ENCODE measurements around the gene SPATS1. TPM values are rescaled to one million over a fixed set of nuclear protein-coding genes. Genes with fewer than 3 reads are reported as not detected.
A peak's percentile ranks its signal among the peaks of the same experiment; 100 is the strongest.
"Not testable (repeated sequence)": the region's sequence is repeated elsewhere in the genome, so short reads cannot be mapped to it uniquely, and the experiment has no call there.

SPATS1 gene
- total RNA-seq, 2 donors from 2014 or later = not detected

GRCh38 chr6:44339301-44339700 is 3.1 kb upstream of the SPATS1 start:
- peaks cover 5% of the 10 kb centered on the region for H3K4me1 Mint-ChIP-seq (ENCODE audit: low read depth)
- ATAC-seq (replicated peaks in 1 of 2) = no peak

GRCh38 chr6:44339763-44340625 is 2.5 kb upstream of the SPATS1 start:
- DNase-seq (peak; percentile 18 to 34), ATAC-seq (replicated peaks in 1 of 2) (peak; percentile 86 to 87)
- no peak overlapping the region for H3K27ac Mint-ChIP-seq
- H3K4me3 Mint-ChIP-seq = no peak overlapping the region
- peaks cover 5% of the 10 kb centered on the region for H3K4me1 Mint-ChIP-seq (ENCODE audit: low read depth)
- H3K27me3 Mint-ChIP-seq (ENCODE audit: low read depth) = peaks cover 53% of the 10 kb centered on the region
- no peaks in the 10 kb centered on the region for H3K9me3 Mint-ChIP-seq
- no peaks in the 10 kb centered on the region for H3K36me3 Mint-ChIP-seq (ENCODE audit: insufficient read depth in 2 of 2)

More at GRCh38 chr6:44339301-44339700, 3.1 kb upstream of the SPATS1 start:
- Mint-ChIP-seq H3K27me3 (ENCODE audit: low read depth) (peaks cover 46% of the 10 kb centered on the region), H3K36me3 (ENCODE audit: insufficient read depth in 2 of 2) (no peaks in the 10 kb centered on the region), H3K4me3 (no peak overlapping the region), H3K9me3 (no peaks in the 10 kb centered on the region), H3K27ac (no peak overlapping the region)
- DNase-seq = no peak

- no peaks in the 10 kb centered on the region for H3K9me3 Mint-ChIP-seq
- no peak overlapping the region for H3K27ac Mint-ChIP-seq
- H3K4me1 Mint-ChIP-seq (ENCODE audit: low read depth) = peaks cover 5% of the 10 kb centered on the region
- peaks cover 56% of the 10 kb centered on the region for H3K27me3 Mint-ChIP-seq (ENCODE audit: low read depth)
- ATAC-seq (replicated peaks in 1 of 2) = no peak
- DNase-seq = no peak
- no peak overlapping the region for H3K4me3 Mint-ChIP-seq
- H3K36me3 Mint-ChIP-seq (ENCODE audit: insufficient read depth in 2 of 2) = no peaks in the 10 kb centered on the region
Observed at GRCh38 chr6:44341095-44341890, 1.2 kb upstream of the SPATS1 start.

- no peak overlapping the region for H3K4me3 Mint-ChIP-seq
- no peak overlapping the region for H3K27ac Mint-ChIP-seq
- no peaks in the 10 kb centered on the region for H3K36me3 Mint-ChIP-seq (ENCODE audit: insufficient read depth in 2 of 2)
Observed at GRCh38 chr6:44342052-44342451, 398 bp upstream of the SPATS1 start.

GRCh38 chr6:44346818-44347217 is 4.4 kb downstream of the SPATS1 start:
- not testable (repeated sequence) for H3K4me1 Mint-ChIP-seq (ENCODE audit: low read depth); ATAC-seq (replicated peaks in 1 of 2); DNase-seq; H3K4me3 Mint-ChIP-seq; H3K9me3 Mint-ChIP-seq; H3K36me3 Mint-ChIP-seq (ENCODE audit: insufficient read depth in 2 of 2); H3K27ac Mint-ChIP-seq
- H3K27me3 Mint-ChIP-seq (ENCODE audit: low read depth) = peaks cover 39% of the 10 kb centered on the region

More at GRCh38 chr6:44342052-44342451, 398 bp upstream of the SPATS1 start:
- ATAC-seq (replicated peaks in 1 of 2) (no peak), DNase-seq (no peak)
- no peaks in the 10 kb centered on the region for H3K9me3 Mint-ChIP-seq
- peaks cover 52% of the 10 kb centered on the region for H3K27me3 Mint-ChIP-seq (ENCODE audit: low read depth)
- peaks cover 5% of the 10 kb centered on the region for H3K4me1 Mint-ChIP-seq (ENCODE audit: low read depth)

GRCh38 chr6:44349904-44350649 is 7.6 kb downstream of the SPATS1 start:
- Mint-ChIP-seq H3K27me3 (ENCODE audit: low read depth) (peaks cover 6% of the 10 kb centered on the region), H3K9me3 (no peaks in the 10 kb centered on the region)

GRCh38 chr6:44350650-44350994 is 8.2 kb downstream of the SPATS1 start:
- H3K4me3 Mint-ChIP-seq; H3K27ac Mint-ChIP-seq; ATAC-seq (replicated peaks in 1 of 2); DNase-seq; H3K36me3 Mint-ChIP-seq (ENCODE audit: insufficient read depth in 2 of 2); H3K9me3 Mint-ChIP-seq; H3K4me1 Mint-ChIP-seq (ENCODE audit: low read depth); H3K27me3 Mint-ChIP-seq (ENCODE audit: low read depth): not testable (repeated sequence)

More at GRCh38 chr6:44349904-44350649, 7.6 kb downstream of the SPATS1 start:
- ATAC-seq (replicated peaks in 1 of 2) (no peak), DNase-seq (no peak)
- no peaks in the 10 kb centered on the region for H3K36me3 Mint-ChIP-seq (ENCODE audit: insufficient read depth in 2 of 2)
- H3K4me1 Mint-ChIP-seq (ENCODE audit: low read depth) = no peaks in the 10 kb centered on the region
- H3K4me3 Mint-ChIP-seq = no peak overlapping the region
- H3K27ac Mint-ChIP-seq = no peak overlapping the region

- no peak for ATAC-seq (replicated peaks in 1 of 2)
- peaks cover 15% of the 10 kb centered on the region for H3K27me3 Mint-ChIP-seq (ENCODE audit: low read depth)
- no peak for DNase-seq
Observed at GRCh38 chr6:44352259-44352658, 9.8 kb downstream of the SPATS1 start.

GRCh38 chr6:44353336-44353735 is 10.9 kb downstream of the SPATS1 start:
- no peak overlapping the region for H3K4me3 Mint-ChIP-seq
- no peak overlapping the region for H3K27ac Mint-ChIP-seq
- H3K9me3 Mint-ChIP-seq = peaks cover 0 to 6% of the 10 kb centered on the region in 2 donors
- H3K36me3 Mint-ChIP-seq (ENCODE audit: insufficient read depth in 2 of 2) = peaks cover 0 to 3% of the 10 kb centered on the region in 2 donors
- no peaks in the 10 kb centered on the region for H3K4me1 Mint-ChIP-seq (ENCODE audit: low read depth)
- DNase-seq = no peak
- ATAC-seq (replicated peaks in 1 of 2) = no peak
- peaks cover 26% of the 10 kb centered on the region for H3K27me3 Mint-ChIP-seq (ENCODE audit: low read depth)

More at GRCh38 chr6:44352259-44352658, 9.8 kb downstream of the SPATS1 start:
- Mint-ChIP-seq H3K4me1 (ENCODE audit: low read depth) (no peaks in the 10 kb centered on the region), H3K27ac (no peak overlapping the region), H3K36me3 (ENCODE audit: insufficient read depth in 2 of 2) (peaks cover 0 to 3% of the 10 kb centered on the region in 2 donors), H3K4me3 (no peak overlapping the region), H3K9me3 (peaks cover 0 to 6% of the 10 kb centered on the region in 2 donors)

GRCh38 chr6:44355640-44356039 is 13.2 kb downstream of the SPATS1 start:
- ATAC-seq (replicated peaks in 1 of 2) = no peak
- H3K27me3 Mint-ChIP-seq (ENCODE audit: low read depth) = peaks cover 31% of the 10 kb centered on the region
- no peak overlapping the region for H3K27ac Mint-ChIP-seq
- H3K36me3 Mint-ChIP-seq (ENCODE audit: insufficient read depth in 2 of 2) = peaks cover 0 to 3% of the 10 kb centered on the region in 2 donors
- H3K4me1 Mint-ChIP-seq (ENCODE audit: low read depth) = no peaks in the 10 kb centered on the region
- no peak overlapping the region for H3K4me3 Mint-ChIP-seq
- DNase-seq = no peak
- H3K9me3 Mint-ChIP-seq = peaks cover 0 to 6% of the 10 kb centered on the region in 2 donors

- peaks cover 0 to 6% of the 10 kb centered on the region in 2 donors for H3K9me3 Mint-ChIP-seq
- peaks cover 31% of the 10 kb centered on the region for H3K27me3 Mint-ChIP-seq (ENCODE audit: low read depth)
- no peak overlapping the region for H3K4me3 Mint-ChIP-seq
- ATAC-seq (replicated peaks in 1 of 2) (no peak), DNase-seq (no peak)
- no peak overlapping the region for H3K27ac Mint-ChIP-seq
- no peaks in the 10 kb centered on the region for H3K4me1 Mint-ChIP-seq (ENCODE audit: low read depth)
- peaks cover 0 to 3% of the 10 kb centered on the region in 2 donors for H3K36me3 Mint-ChIP-seq (ENCODE audit: insufficient read depth in 2 of 2)
Observed at GRCh38 chr6:44356487-44356886, 14.0 kb downstream of the SPATS1 start.

- Mint-ChIP-seq H3K36me3 (ENCODE audit: insufficient read depth in 2 of 2) (peaks cover 0 to 3% of the 10 kb centered on the region in 2 donors), H3K27me3 (ENCODE audit: low read depth) (peaks cover 37% of the 10 kb centered on the region), H3K9me3 (peaks cover 0 to 6% of the 10 kb centered on the region in 2 donors), H3K4me3 (no peak overlapping the region), H3K27ac (no peak overlapping the region), H3K4me1 (ENCODE audit: low read depth) (no peaks in the 10 kb centered on the region)
- ATAC-seq (replicated peaks in 1 of 2) = no peak
- DNase-seq = no peak
Observed at GRCh38 chr6:44359973-44360372, 17.5 kb downstream of the SPATS1 start.

All from activated T-cell treated with anti-CD3 and anti-CD28 coated beads, Interleukin-2, amount 50 U/mL, for 72 hours (primary cell).